OCI-LY3 (cell line): Measurements from ENCODE around the gene ZBTB43.

ENCODE experiments used
- H2AFZ ChIP-seq: fragments of 200-600, 300-600 bp; shearing (Covaris generic); 2 replicates; pipeline ENCODE4 v1.6.0; 2014; ENCODE audit warnings: antibody characterized with exemption, low read depth, low read length
- H3K27ac ChIP-seq: fragments of 200-600, 300-600 bp; sonication (generic); 2 replicates; pipeline ENCODE4 v1.5.1; 2014; ENCODE audit warnings: mild to moderate bottlenecking, low read length, moderate library complexity, mixed read lengths
- H3K27me3 ChIP-seq: fragments of 200-600, 300-600 bp; sonication (generic); 2 replicates; pipeline ENCODE4 v1.6.1; 2014; ENCODE audit warnings: low read depth, low read length, mixed read lengths
- H3K36me3 ChIP-seq: fragments of 200-600, 300-600 bp; sonication (generic); replicated peaks from 2 replicates; pipeline ENCODE3; 2014; ENCODE audit warnings: low read depth, low read length, mixed read lengths
- H3K4me1 ChIP-seq: fragments of 300-600, 200-600 bp; sonication (generic); 2 replicates; pipeline ENCODE4 v1.6.1; 2014; ENCODE audit warnings: low read length, mixed read lengths
- H3K4me2 ChIP-seq: fragments of 200-600, 300-600 bp; sonication (generic); 2 replicates; pipeline ENCODE4 v1.6.1; 2014; ENCODE audit warnings: low read length, mixed read lengths
- H3K4me3 ChIP-seq: fragments of 300-600, 200-600 bp; sonication (generic); 2 replicates; pipeline ENCODE4 v1.5.1; 2014; ENCODE audit warnings: antibody characterized with exemption, mild to moderate bottlenecking, low read length, moderate library complexity
- H3K79me2 ChIP-seq: fragments of 300-600, 200-600 bp; shearing (Covaris generic); 2 replicates; pipeline ENCODE4 v1.6.1; 2014; ENCODE audit warnings: mild to moderate bottlenecking, low read length, mixed read lengths
- H3K9ac ChIP-seq: fragments of 300-600, 200-600 bp; shearing (Covaris generic); 2 replicates; pipeline ENCODE4 v1.6.0; 2014; ENCODE audit warnings: mild to moderate bottlenecking, low read length, moderate library complexity
- H3K9me3 ChIP-seq: fragments of 200-600, 300-600 bp; shearing (Covaris generic); 2 replicates; pipeline ENCODE4 v1.6.1; 2014; ENCODE audit warnings: low read length, mixed read lengths; ENCODE audit not compliant: insufficient read depth
- H4K20me1 ChIP-seq: fragments of 200-600, 300-600 bp; sonication (generic); 2 replicates; pipeline ENCODE4 v1.6.1; 2016; ENCODE audit warnings: low read length, mixed read lengths; ENCODE audit not compliant: insufficient read depth
- CTCF ChIP-seq: fragments of 200-600, 300-600 bp; sonication (generic); IDR thresholded peaks from 2 replicates; pipeline ENCODE4 v1.5.1; 2014; ENCODE audit warnings: antibody characterized with exemption, low read length, low read depth
- EZH2phosphoT487 ChIP-seq: fragments of 200-600 bp; shearing (Covaris generic); IDR thresholded peaks from 2 replicates; pipeline ENCODE4 v1.6.1; 2018; ENCODE audit warnings: antibody characterized with exemption, mixed run types, low read depth

Gene ZBTB43

DNA sequence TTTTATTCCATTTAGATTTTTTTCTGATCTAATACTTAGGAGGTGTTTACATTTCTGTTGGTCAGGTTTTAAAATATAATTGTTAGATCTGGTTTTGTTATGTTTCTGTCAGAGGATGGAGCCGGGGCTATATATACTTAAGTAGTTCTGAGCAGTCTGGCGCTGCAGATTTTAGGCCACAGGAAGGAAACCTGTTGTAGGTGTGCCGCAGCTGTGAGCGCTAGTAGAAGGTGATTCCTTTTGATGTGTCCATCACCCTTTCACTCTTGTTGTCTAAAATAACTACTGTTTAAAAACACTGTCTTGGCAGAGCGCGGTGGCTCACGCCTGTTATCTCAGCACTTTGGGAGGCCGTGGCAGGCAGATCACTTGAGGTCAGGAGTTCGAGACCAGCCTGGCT is 72.6 kb downstream of the ZBTB43 start:
- no peak overlapping the region for H3K4me2 ChIP-seq
- no peak overlapping the region for H3K4me3 ChIP-seq
- no peak overlapping the region for H3K27ac ChIP-seq
- no peaks in the 10 kb centered on the region for H3K9me3 ChIP-seq
- no peak overlapping the region for H3K9ac ChIP-seq
- TF ChIP-seq CTCF = no peak
- no peak for TF ChIP-seq EZH2phosphoT487
- peaks cover 12% of the 10 kb centered on the region for H4K20me1 ChIP-seq
- H3K4me1 ChIP-seq = peaks cover 13% of the 10 kb centered on the region
- peaks cover 19% of the 10 kb centered on the region for H3K36me3 ChIP-seq
- H3K27me3 ChIP-seq = no peaks in the 10 kb centered on the region
- H2AFZ ChIP-seq = no peak overlapping the region
- H3K79me2 ChIP-seq = peaks cover 12% of the 10 kb centered on the region

GRCh38 chr9:126879288-126879687 is 74.4 kb downstream of the ZBTB43 start:
- Histone ChIP-seq H3K9me3 (no peaks in the 10 kb centered on the region), H3K27me3 (no peaks in the 10 kb centered on the region), H2AFZ (no peak overlapping the region), H3K27ac (no peak overlapping the region), H3K4me2 (no peak overlapping the region), H3K4me3 (no peak overlapping the region), H3K9ac (no peak overlapping the region), H4K20me1 (peaks cover 12% of the 10 kb centered on the region), H3K79me2 (peaks cover 6% of the 10 kb centered on the region; the same call in 1 of the 2 replicates), H3K4me1 (no peaks in the 10 kb centered on the region), H3K36me3 (peaks cover 23% of the 10 kb centered on the region)
- no peak for TF ChIP-seq CTCF
- TF ChIP-seq EZH2phosphoT487 = no peak

DNA sequence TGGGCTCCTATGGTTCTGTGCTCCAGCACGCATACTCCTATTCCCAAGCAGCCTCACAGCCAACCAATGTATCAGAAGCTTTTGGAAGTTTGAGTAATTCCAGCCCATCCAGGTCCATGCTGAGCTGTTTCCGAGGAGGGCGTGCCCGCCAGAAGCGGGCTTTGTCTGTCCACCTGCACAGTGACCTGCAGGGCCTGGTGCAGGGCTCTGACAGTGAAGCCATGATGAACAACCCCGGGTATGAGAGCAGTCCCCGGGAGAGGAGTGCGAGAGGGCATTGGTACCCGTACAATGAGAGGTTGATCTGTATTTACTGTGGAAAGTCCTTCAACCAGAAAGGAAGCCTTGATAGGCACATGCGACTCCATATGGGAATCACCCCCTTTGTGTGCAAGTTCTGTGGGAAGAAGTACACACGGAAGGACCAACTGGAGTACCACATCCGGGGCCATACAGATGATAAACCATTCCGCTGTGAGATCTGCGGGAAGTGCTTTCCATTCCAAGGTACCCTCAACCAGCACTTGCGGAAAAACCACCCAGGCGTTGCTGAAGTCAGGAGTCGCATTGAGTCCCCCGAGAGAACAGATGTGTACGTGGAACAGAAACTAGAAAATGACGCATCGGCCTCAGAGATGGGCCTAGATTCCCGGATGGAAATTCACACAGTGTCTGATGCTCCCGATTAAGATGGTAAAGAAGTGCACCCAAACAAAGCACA is 75.5 kb downstream of the ZBTB43 start:
- TF ChIP-seq CTCF (no peak), EZH2phosphoT487 (no peak)
- Histone ChIP-seq H4K20me1 (peaks cover 12% of the 10 kb centered on the region), H3K9ac (no peak overlapping the region), H2AFZ (no peak overlapping the region), H3K27ac (no peak overlapping the region), H3K36me3 (peaks cover 23% of the 10 kb centered on the region), H3K27me3 (no peaks in the 10 kb centered on the region), H3K4me3 (no peak overlapping the region), H3K4me2 (no peak overlapping the region), H3K4me1 (no peaks in the 10 kb centered on the region), H3K79me2 (no peaks in the 10 kb centered on the region; the same call in 1 of the 2 replicates), H3K9me3 (no peaks in the 10 kb centered on the region)

DNA sequence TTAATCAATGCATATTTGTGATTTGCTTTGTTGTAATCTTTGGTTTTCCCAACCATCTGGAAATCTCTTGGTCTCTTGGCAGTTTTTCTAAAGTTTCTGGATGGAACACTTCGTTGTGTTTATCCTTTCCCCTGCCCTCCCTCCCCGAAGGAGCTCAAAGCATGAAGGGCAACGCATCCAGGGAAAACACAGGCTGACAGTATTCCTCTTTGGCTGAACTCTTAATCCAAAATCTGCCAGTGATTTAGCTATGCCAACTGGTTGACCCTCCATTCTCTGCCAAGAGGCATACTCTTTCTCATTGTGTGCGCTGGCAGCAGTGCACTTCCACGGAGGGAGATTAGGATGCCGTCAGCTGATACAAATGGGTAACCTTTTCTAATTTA is 76.1 kb downstream of the ZBTB43 start:
- no peak overlapping the region for H2AFZ ChIP-seq
- no peaks in the 10 kb centered on the region for H3K27me3 ChIP-seq
- H3K4me2 ChIP-seq = no peak overlapping the region
- H3K4me3 ChIP-seq = no peak overlapping the region
- H3K9me3 ChIP-seq = no peaks in the 10 kb centered on the region
- no peaks in the 10 kb centered on the region; the same call in 1 of the 2 replicates for H3K79me2 ChIP-seq
- H3K4me1 ChIP-seq = no peaks in the 10 kb centered on the region
- TF ChIP-seq EZH2phosphoT487 (no peak), CTCF (no peak)
- peaks cover 23% of the 10 kb centered on the region for H3K36me3 ChIP-seq
- H4K20me1 ChIP-seq = peaks cover 12% of the 10 kb centered on the region
- no peak overlapping the region for H3K9ac ChIP-seq
- no peak overlapping the region for H3K27ac ChIP-seq
